NCI-H510A treated with DMSO at 0.1 percent for 48 hours (cell line): ENCODE data around the gene NOPCHAP1.
A peak's percentile ranks its signal among the peaks of the same experiment; 100 is the strongest.
"Not testable (repeated sequence)": the region's sequence is repeated elsewhere in the genome, so short reads cannot be mapped to it uniquely, and the experiment has no call there.

Experiments
- DNase-seq: peaks from one replicate; lab custom pipeline; 2025; lab: John Stamatoyannopoulos, UW

The NOPCHAP1 gene

DNA sequence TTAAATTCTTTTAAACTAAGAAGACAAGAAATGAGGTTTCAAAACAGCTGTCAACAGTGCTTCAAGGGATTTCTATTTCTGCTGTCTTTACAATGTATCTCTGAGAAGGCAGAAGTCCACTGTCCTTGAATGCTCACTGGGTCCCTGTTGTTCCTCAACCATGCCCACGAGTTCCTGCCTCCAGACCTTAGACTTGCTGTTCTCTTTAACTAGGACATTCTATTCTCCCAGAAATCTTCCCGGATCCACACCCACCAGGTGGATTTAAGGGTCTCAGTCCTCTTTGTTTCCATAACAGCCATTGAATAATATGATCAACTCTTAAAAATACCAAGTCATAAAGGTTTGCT is 21.3 kb upstream of the NOPCHAP1 start:
- no peak for DNase-seq

GRCh38 chr12:104966677-104967076 is 19.4 kb upstream of the NOPCHAP1 start:
- DNase-seq, result no peak

- DNase-seq, result no peak
Measured at GRCh38 chr12:104969343-104969742, 16.8 kb upstream of the NOPCHAP1 start.

DNA sequence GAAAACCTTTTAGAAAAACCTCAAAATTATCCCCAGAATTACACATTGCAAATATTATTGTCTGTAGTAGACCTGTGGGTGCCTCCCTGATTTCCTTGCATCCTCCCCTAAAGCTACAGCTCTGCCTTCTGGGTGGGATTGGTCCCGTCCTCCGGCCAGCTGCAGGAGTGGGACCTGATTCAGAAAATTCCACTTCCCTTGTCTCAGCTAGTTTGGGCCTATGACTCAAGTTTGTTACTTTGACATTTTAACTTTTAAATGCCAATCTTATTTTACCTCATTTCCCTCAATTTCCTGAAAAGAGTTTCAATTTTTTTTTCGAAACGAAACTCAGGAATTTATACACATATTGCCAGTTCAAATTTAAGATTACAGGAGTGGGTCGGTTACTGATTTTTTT is 14.8 kb upstream of the NOPCHAP1 start:
- no peak for DNase-seq

GRCh38 chr12:104973250-104973649 is 12.9 kb upstream of the NOPCHAP1 start:
- DNase-seq, result no peak

DNA sequence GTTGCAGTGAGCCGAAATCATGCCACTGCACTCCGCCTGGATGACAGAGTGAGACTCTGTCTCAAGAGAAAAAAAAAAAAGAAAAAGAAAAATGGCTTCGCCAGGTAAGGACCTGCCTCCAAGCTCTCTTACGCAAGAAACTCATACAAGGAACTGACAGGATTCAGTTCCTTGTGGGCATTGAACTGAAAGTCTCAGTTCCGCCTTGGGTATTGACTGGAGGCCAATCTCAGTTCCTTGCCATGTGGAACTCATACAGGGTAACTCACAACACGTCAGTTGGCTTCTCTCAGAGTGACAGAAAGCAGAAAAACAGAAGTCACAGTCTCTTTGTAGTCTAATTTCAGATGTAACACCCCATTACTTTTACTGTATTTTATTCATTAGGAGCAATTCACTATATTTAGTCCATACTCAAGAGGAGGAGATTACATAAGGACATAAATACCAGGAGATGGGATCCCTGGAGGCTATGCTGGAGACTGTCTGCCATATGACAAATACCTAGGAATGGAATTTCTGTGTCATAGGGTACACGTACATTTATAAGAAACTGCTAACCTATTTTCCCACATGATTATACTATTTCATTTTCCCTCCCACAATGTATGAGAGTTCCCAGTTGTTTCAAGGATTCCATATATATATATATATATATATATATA is 11.4 kb upstream of the NOPCHAP1 start:
- DNase-seq, result no peak

GRCh38 chr12:104975587-104976343 is 10.4 kb upstream of the NOPCHAP1 start:
- no peak for DNase-seq

DNA sequence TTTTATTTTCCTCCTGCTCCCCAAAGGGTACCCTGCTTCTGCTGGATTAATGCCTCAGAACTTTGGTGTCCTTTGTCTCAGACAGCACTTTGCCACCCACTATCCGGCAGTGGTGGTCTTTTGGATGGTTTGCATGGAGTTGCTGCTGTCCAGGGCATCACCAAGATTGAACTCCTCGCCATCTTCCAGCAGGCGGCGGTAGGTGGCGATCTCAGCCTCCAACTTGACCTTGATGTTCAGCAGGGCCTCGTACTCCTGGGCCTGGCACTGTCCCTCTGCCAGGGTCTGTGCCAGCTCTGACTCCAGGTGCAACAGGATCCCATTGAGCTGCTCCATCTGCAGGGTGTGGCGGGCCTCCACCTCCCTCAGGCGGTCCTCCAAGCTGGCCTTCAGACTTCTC is 9.4 kb upstream of the NOPCHAP1 start:
- DNase-seq, result no peak

DNA sequence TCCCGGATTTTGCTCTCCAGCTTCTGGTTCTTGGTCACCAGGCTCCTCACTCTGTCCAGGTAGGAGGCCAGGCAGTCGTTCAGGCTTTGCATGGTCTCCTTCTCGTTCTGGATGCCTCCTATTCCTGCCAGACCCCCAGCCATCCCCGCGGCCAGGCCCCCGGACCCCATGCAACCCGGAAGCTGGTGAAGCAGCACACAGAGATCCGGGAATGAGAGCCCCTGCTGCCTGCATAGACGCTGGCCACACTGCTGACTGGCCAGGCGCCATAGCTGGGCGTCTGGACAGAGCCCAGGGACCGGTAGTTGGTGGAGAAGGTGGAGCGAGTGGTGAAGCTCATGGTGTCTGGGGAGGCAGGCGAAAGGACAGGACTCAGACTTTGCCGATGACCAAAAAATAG is 8.4 kb upstream of the NOPCHAP1 start:
- DNase-seq, result not testable (repeated sequence)

- no peak for DNase-seq
Measured at GRCh38 chr12:104985206-104985605, 910 bp upstream of the NOPCHAP1 start.

DNA sequence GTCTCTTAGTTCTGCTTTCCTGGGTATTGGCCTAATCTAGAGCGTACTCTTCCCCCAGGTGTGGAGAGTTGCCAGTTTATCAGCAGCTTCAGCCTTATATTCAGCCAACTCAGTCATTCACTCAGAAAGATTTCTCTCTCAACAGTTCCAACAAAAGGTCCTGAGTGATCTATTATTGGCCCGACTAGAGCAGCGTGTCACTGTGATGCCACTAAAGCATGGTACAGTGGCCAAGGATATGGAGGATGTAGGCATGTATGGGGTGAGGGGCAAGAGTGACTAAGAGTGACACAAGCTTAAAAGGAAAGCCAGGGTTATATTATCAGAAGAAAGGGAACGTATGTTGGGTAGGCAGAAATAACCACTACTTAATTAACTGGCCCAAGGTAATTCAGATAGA is 4.8 kb downstream of the NOPCHAP1 start:
- no peak for DNase-seq

- no peak for DNase-seq
Measured at GRCh38 chr12:104991565-104992128, 5.5 kb downstream of the NOPCHAP1 start.

DNA sequence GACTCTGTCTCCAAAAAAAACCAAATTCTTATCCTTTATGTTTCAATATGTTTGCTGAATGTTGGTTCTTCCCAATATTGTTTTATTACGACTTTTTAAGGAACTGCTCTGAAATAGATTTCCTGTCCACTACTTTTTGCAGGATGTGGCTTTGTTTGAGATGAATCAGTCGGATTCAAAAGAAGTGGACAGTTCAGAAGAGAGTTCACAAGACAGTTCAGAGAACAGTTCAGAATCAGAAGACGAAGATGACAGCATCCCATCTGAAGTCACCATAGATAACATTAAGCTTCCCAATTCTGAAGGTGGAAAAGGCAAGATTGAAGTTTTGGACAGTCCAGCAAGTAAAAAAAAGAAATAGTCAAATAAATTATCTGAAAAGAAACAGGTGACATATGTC is 8.2 kb downstream of the NOPCHAP1 start:
- no peak for DNase-seq

DNA sequence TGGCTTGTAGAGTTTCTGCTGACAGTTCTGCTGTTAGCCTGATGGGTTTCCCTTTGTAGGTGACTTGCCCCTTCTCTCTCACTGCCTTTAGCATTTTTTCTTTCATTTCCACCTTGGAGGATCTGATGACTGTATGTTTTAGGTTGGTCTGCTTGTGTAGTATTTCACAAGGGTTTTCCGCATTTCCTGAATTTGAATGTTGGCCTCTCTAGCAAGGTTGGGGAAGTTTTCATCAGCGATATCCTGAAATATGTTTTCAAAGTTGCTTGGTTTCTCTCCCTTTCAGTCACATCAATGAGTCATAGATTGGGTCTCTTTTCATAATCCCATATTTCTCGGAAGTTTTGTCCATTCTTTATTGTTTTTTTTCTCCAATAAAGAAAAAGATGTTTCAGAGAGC is 11.4 kb downstream of the NOPCHAP1 start:
- DNase-seq, result no peak

GRCh38 chr12:104998423-104999346 is 12.6 kb downstream of the NOPCHAP1 start:
- DNase-seq, result peak; percentile 94

- no peak for DNase-seq
Measured at GRCh38 chr12:104999347-104999685, 13.2 kb downstream of the NOPCHAP1 start.

DNA sequence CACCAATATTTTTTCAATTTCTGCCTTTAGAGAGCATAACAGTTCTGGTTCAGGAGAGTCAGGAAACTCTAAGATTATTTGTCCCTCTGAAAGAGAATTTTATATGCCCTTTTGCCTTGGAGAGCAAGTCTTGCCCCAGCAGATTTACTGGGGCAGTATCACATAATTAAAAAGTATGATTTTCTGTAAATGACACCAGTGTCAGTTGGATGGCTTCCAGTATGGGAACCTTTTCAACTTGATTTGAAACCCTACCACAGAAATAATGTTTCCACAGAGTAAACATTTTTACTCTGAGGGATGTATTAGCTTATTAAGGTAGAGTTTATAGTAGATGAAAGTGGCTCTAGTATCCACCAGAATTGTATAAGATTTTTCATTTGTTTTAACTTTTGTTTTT is 15.4 kb downstream of the NOPCHAP1 start:
- no peak for DNase-seq

DNA sequence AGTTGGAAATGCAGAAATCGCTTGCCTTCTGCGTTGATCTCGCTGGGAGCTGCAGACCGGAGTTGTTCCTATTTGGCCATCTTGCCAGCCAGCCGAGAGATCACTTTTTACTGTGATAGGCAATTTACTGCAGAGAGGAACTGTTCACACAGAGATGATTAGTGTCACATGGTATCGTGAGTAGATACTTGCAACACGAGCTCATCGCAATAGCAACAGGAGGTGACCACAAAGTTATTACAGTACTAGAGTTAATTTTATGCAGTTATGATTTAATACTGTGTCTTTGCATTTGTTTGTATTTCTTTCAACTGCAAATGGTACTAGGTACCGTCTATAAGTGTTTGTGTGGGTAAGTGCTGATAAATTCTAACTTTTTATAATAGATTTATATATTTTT is 27.8 kb downstream of the NOPCHAP1 start:
- no peak for DNase-seq

GRCh38 chr12:105014603-105015002 is 28.5 kb downstream of the NOPCHAP1 start:
- no peak for DNase-seq

DNA sequence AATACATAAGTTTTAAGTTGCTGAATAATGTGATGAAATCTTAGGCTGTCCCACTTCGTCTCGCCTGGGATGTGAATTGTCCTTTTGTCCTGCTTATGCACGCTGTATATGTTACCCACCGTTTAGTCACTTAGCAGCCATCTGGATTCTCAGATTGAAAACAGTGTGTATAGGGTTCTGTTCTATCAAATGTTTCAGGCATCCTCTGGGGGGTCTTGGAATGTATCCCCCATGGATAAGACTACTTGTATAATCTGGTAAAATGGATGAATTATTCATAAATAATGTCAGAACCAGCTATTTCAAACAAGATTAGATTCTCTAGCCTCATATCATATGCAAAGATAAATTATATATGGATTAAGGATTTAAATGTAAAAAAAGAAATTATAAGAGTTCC is 29.4 kb downstream of the NOPCHAP1 start:
- DNase-seq, result no peak

DNA sequence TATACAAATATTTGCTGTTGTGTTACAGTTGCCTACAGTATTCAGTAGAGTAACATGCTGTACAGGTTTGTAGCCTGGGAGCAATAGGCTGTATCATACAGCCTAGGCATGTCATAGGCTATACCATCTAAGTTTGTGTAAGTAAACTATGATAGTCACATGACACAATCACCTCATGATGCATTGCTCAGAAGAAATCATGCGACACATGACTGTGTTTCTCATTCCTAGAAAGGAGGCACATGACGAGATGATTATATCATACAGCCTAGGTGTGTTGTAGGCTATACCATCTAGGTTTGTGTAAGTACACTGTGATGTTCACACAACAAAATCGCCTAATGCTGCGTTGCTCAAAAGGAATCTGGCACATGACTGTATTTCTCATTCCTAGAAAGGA is 31.9 kb downstream of the NOPCHAP1 start:
- no peak for DNase-seq

- no peak for DNase-seq
Measured at GRCh38 chr12:105018776-105019175, 32.7 kb downstream of the NOPCHAP1 start.
